Islet of Langerhans (tissue), 1 donor: ENCODE data around the gene MINDY1.

Experiments used
- FAIRE-seq: peaks from one replicate; lab custom pipeline; 2011; peaks lifted over from hg19 to GRCh38; lab: Jason Lieb, UNC

MINDY1 gene, protein sequence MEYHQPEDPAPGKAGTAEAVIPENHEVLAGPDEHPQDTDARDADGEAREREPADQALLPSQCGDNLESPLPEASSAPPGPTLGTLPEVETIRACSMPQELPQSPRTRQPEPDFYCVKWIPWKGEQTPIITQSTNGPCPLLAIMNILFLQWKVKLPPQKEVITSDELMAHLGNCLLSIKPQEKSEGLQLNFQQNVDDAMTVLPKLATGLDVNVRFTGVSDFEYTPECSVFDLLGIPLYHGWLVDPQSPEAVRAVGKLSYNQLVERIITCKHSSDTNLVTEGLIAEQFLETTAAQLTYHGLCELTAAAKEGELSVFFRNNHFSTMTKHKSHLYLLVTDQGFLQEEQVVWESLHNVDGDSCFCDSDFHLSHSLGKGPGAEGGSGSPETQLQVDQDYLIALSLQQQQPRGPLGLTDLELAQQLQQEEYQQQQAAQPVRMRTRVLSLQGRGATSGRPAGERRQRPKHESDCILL

DNA sequence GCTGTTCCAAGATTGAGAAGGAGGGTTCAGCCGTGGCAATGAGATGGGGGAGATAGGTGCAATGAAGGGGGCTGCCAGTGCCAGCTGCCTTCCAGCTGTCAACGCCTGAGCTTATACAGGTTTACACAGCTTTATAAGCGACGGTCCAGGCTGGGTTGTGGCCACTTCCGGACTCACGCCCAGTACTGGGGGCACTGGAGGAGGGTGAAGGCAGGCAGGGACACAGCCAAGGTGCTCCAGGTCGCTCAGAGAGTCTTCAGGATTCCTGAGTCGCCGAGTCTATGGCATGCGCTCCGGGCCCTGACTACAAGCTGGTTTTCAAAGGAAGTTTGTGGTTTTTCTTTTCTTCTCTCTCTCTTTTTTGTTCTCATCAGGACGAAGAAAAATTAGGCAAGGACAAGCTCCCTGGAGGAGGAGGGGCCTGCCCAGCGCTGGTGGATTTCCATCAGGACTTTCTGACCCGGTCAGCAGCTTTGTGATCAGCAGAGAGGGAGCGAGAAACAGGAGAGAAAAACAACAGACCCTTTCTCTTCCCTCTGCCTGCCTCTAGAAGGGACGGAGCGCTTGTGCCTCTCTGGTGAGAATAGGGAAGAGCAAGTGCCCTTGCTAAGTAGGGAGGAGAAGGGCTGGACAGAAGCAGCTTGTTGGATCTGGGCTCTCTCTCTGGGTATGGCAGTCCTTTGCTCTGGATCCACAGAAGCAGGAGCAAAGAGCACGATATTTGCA is at the start of gene MINDY1:
TSS of gene MINDY1 (minus strand) at position 576 of the 726 bp plus-strand sequence. CDS start 4,285 bp downstream, outside the sequence.
- FAIRE-seq: no peak

DNA sequence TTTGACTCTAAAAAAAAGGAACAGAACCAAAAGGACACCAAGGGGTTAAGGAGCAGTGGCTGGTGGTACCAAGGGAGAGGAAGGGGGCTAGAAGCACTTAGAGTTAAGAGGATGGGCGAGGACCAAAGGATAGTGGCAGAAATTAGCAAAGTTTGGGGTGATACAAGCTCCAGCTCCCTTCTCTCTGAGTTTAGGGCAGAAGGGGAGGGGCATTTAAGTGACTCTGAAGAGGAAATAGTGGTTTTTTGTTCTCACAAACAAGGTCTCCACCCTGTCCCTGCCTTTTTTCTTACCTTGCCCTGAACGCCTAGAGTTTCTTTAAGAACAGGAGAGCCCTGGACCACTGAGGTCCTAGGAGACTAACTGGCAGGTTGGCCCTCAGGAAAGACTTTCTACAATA is 49.4 kb upstream of the MINDY1 start:
- no peak for FAIRE-seq

DNA sequence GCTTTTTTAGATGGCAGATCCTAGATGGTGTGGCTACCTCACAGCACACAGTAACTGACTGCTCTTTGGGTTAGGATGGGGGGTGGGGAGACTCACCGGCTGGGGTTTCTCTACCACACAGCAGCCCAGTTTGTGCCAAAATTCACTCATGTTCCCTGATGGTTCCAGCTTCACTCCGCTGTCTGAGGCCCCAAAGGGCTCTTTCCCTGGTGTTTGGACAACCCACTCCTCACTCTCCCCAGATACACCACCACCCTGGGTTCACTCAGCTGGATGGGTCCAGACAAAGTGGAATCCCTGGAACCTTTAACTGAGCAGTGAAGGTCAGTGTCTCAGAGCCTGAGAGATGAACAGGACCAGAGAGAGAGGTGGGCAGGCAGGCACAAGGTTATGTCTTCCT is 48.9 kb upstream of the MINDY1 start:
- FAIRE-seq: no peak

DNA sequence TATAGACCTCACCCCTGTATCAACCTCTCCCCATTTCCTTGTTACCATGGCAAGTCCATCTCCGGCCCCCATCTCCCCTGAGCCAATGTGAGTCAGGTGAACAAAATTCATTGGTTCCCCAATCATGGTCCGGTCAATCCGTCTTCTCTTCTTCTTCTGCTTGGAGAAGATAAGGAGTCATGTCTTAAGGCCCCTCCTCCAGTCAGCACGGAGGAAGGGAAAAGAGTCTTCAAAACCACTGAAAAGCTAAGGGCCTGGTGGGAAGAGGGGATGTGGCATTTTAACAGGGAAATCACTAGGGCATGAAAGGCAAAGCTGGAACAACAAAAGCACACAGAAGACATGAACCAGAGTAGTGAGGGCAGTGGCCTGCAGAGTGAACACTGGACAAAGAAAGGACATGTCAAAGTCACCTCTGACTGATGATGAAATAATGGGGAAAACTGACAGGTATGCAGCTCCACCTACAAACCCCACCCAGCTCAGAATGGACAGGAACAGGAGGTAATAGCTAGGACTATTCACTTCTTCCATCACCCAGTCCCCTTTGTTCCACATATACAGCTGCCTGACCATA is 48.4 kb upstream of the MINDY1 start:
- no peak for FAIRE-seq

DNA sequence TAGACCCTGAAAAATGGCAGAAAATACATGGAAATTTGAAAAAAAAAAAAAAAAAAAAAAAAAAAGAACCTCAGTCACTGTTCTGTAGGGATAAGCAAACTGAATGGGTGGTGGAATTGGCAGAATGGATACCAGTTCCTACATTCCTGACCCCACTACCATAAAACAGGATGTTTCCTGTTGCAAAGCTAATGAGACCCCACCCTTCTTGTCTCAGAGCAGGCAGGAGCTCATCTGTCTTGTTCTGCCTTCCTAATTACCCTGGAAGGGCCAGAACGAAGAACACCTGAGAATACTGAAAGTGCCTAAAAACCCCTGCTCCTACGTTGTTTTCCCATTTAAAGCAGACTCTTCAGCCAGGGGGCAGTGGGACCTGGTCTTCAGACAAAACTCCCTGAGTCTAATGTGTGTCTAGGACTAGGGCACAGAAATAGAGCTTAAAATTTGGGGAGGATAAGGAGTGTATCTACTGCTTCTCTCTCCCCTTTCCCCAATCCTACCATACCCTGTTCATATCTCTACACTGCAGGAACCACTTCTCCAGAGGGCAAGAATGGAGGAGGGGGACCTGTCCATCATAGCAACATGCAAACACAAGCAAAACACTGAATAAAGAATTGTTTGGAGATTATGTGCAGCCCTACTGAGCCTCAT is 44.8 kb upstream of the MINDY1 start:
- FAIRE-seq: no peak

DNA sequence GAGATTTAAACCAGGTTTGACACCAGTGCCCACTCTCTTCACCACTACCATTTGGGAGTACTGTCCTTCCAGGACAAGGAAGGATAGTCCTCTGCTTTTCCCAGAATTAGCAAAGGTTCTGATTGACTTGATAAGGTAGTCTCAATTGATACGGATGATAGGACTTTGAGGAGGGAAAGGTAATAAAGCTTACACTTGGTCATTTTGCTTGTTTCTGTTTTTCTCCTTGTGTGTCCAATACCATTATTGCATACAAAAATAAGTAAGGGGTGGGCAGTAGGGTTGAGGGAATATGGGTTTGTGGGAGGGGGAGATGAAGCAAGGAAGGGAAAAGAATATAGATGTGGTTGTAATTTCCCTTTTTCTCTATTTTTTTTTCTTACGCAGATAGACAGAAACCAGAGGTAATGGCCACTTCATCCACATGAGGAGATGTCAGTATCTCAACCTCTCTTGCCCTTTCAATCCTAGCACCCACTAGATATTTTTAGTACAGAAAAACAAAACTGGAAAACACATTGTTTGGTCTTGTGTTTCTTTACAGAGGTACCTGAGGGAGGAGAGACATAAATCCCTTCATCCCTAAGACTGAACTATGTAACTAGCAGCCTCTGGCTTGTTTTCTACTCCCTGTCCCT is 43.5 kb upstream of the MINDY1 start:
- FAIRE-seq: no peak

DNA sequence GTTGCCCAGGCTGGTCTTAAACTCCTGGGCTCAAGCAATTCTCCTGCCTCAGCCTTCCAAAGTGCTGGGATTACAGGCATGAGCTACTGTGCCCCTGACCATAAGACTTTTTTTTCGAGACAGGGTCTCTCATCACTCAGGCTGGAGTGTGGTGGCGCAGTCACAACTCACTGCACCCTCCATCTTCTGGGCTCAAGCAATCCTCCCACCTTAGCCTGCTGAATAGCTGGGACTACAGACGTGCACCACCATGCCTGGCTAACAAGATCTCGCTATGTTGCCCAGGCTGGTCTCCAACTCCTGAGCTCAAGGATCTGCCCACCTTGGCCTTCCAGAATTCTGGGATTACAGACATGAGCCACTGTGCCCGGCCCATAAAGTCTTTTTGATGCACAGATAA is 42.8 kb upstream of the MINDY1 start:
- no peak for FAIRE-seq

DNA sequence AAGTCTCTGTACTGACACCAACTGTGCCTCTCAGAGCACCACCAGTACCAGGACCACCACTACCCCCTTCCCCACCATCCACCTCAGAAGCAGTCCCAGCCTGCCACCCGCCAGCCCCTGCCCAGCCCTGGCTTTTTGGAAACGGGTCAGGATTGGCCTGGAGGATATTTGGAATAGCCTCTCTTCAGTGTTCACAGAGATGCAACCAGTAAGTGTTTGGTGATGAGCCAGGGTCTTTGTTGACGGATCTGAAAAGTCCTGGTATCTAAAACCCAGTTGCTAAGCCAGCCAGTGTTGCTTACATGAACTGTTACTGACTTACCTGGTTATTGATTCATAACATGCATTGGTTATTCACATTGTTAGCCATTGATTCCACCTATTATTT is 41.9 kb upstream of the MINDY1 start:
- FAIRE-seq: no peak

DNA sequence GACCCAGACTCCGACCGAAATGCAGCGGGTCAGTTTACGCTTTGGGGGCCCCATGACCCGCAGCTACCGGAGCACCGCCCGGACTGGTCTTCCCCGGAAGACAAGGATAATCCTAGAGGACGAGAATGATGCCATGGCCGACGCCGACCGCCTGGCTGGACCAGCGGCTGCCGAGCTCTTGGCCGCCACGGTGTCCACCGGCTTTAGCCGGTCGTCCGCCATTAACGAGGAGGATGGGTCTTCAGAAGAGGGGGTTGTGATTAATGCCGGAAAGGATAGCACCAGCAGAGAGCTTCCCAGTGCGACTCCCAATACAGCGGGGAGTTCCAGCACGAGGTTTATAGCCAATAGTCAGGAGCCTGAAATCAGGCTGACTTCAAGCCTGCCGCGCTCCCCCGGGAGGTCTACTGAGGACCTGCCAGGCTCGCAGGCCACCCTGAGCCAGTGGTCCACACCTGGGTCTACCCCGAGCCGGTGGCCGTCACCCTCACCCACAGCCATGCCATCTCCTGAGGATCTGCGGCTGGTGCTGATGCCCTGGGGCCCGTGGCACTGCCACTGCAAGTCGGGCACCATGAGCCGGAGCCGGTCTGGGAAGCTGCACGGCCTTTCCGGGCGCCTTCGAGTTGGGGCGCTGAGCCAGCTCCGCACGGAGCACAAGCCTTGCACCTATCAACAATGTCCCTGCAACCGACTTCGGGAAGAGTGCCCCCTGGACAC is 41.4 kb upstream of the MINDY1 start:
- FAIRE-seq: no peak

DNA sequence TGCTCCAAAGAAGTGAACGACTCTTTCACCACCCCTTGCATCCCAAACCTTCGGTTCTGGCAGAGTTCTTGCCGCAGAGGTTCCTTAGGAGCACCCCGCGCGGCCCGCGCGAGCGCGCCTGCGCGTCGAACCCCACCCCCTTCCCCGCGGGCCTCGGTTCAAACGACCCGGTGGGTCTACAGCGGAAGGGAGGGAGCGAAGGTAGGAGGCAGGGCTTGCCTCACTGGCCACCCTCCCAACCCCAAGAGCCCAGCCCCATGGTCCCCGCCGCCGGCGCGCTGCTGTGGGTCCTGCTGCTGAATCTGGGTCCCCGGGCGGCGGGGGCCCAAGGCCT is 40.9 kb upstream of the MINDY1 start, which contains the start of gene C1orf56:
TSS of gene C1orf56 (plus strand) at position 161 of the 334 bp plus-strand sequence. CDS start at position 258, 97 bp downstream.
- no peak for FAIRE-seq

DNA sequence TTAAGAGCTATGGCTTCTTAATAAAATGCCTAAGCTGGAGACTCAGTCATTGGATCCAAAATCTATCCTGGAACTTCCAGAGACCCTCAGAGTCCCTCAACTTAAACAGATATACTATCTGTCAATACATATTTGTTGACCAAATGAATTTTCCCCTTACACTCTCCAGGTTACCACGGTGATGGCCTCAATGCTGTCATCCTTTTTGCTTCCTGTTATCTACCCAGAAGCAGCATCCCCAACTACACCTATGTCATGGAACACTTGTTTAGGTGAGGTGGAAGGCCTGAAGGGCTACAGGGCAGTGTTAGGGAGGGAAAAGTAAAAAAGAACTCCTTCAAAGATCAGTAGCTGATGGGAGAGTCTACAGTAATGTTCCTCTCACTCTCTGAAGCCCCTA is 36.5 kb upstream of the MINDY1 start:
- no peak for FAIRE-seq

DNA sequence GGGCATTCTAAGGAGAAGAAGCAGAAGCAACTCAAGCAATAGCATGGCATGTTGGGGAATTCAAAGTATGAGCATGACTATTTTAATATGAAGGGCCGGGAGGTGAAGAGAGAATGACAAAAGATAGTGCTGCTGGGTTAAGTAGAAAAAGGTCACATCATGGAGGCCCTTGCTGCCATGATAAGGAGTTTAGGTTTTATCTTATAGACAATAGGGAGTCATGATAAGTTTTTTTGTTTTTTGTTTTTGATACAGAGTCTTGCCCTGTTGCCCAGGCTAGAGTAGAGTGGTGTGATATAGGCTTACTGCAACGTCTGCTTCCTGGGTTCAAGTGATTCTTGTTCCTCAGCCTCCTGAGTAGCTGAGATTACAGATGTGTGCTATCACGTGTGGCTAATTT is 32.8 kb upstream of the MINDY1 start:
- FAIRE-seq: no peak

DNA sequence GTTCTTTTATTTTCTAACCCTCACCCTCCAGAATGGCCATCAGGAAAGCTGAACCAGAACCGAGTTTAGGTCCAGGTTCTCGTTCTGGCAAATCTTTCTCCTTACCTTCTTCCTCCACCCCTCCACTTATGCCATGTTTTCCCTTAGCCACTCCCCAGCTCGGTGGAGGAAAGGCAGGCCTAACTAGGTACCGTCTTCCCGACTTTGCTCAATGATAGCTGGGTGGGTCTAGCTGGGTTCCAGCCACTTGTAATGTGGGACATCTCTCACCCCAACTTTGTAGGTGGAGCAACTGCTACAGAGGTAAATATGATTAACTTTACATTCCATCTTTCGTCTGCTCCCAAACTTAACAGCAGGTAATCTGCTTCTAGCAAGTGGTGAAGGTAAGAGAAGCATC is 30.3 kb upstream of the MINDY1 start:
- no peak for FAIRE-seq

DNA sequence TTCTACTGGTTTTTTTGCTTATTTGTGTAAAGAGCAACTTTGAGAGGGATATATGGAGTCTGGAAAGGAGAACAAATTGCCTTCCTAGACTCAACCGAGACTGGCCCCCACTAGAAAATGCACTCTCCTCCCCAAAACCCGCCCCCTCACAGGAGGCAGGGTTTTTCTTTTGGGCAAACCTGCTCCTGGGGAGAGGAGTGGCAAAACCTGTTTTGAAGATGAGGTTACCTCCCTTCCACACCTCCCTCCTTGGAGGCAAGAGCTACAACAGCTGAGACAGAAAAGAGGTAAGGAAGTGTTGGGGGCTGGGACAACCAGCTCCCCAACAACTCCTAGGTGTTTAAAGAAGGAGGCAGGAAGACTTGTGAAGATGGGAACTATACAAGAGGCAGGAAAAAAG is 29.7 kb upstream of the MINDY1 start, which contains the start of gene BNIPL:
TSS of gene BNIPL (plus strand) at position 231 of the 400 bp plus-strand sequence. CDS start at position 371, 140 bp downstream.
- no peak for FAIRE-seq

DNA sequence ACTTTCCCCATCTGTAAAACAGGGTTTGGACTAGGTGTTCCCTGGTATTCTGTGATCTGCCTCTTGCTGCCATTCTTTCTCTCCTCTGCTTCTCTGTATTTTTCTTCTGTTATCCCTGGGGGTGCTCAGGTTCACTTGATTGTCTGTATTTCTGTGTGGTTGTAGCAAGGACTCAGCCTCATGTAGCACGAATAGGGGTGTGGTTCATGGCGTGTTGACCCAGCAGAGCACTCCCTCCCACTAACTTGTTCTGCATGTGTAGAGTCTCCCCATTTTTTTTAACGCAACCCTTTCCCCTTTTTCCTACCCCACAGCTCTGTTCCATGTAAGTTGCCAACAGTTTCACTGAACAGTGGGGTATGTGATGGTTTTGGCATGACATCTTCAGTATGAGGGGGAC is 28.5 kb upstream of the MINDY1 start:
- FAIRE-seq: no peak

DNA sequence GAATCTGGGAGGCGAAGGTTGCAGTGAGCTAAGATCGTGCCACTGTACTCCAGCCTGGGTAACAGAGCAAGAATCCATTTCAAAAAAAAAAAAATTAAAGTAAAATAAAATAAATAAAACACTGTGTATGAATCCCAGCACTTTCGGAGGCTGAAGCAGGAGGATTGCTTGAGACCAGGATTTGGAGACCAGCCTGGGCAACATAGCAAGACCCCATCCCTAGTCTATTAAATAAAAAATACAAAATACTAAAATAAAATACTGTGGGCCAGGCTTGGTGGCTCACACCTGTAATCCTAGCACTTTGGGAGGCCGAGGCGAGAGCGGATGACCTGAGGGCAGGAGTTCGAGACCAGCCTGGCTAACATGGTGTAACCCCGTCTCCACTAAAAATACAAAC is 25.5 kb upstream of the MINDY1 start:
- FAIRE-seq: no peak

DNA sequence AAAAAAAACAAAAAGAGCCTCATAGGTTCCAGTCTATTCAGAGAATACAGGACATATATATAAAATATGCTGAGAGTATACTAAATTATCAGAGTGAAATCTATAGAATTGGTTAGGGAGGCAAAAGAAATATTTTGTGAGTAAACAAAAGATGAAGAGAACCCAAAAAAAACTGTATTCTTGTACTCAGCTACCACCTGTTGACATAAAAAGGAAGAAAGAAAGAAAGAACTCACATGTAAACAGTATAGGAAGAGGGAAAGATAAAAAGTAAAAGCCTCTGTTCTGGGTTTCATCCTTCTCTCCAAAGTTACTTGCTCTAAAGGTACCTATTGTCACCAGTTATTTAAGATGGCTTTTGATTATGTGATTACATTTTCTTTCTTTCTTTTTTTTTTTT is 19.8 kb upstream of the MINDY1 start:
- FAIRE-seq: no peak

DNA sequence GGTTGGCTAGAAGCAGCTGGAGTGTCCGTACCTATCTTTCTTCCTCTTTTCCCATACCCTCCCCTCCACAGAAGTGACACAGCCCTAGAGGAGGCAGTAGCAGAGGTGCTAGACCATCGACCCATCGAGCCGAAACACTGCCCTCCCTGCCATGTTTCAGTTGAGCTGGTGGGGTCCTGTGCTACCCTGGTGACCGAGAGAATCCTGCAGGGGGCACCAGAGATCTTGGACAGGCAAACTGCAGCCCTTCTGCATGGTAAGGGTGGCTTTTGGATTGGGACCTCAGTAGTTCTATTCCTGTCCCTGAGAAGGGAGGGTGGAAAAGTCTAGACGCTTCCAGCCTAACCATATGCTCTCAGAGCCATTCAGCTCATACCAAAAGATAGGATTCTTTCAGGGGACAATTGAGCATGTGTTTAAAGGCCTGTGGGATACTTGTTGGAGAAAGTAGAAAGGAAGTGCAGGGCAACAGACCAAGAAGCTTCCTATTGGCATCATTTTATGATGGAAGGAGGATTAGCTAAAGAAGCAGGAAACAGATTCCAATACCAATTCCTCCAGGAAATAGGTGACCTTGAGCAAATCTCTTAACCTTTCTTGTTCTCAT is 17.9 kb upstream of the MINDY1 start:
- FAIRE-seq: no peak

DNA sequence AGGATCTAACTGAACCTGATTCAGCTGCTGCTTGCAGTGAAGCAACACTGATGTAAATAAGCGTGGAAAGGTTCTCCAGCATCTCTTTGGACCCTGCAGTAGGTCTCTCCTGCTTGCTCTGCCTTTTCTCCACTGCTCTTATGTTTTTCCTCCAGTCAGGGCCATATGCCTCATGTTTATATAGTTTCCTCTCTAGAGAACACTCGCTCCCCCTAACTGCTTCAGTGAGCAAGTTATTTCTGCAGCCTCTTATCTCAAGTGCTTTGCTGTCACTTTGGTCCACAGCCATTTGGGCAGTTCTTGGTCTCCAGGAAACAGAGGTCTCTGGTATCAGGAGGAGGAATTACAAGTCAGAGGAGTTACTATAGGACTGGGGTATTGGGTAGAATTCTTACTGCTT is 6.8 kb upstream of the MINDY1 start:
- peak; percentile 75 for FAIRE-seq

DNA sequence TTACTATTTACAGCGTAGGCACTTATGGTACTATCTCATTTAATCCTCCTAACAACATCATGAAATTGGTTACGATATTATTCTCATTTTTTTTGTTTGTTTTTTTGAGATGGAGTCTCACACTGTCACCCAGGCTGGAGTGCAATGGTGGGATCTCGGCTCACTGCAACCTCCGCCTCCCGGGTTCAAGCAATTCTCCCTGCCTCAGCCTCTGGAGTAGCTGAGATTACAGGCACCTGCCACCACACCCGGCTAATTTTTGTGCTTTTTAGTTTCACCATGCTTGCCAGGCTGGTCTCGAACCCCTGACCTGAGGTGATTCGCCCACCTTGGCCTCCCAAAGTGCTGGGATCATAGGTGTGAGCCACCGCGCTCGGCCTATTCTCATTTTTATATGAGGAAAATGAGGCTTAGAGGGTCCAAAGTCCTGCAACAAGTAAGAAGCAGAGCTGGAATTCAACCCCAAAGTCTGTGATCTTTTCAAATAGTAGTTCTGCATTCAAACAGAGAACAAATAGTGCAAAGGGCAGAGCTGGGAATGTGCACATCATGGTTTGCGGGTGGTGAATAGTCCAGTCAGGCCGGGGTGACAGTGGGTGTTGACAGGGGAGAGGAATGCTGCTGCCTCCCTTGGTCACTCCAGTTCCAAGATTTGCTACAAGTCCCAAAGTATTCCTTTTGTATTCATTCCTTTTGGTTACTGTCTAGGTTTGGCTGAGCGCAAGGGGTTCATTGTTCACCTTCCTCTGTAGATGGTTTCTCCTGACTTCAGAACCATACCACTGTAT is 6.2 kb upstream of the MINDY1 start:
- FAIRE-seq: no peak
